Measurements from ENCODE around the gene ELF1. TPM values are rescaled to one million over a fixed set of nuclear protein-coding genes. Genes with fewer than 3 reads are reported as not detected.
"Not testable (repeated sequence)": the region's sequence is repeated elsewhere in the genome, so short reads cannot be mapped to it uniquely, and the experiment has no call there.

The ELF1 gene
- total and polyA plus RNA-seq, 2 of the 4 experiments (the other 2 are of a cell fraction) = 25.4 to 27.6 TPM

DNA sequence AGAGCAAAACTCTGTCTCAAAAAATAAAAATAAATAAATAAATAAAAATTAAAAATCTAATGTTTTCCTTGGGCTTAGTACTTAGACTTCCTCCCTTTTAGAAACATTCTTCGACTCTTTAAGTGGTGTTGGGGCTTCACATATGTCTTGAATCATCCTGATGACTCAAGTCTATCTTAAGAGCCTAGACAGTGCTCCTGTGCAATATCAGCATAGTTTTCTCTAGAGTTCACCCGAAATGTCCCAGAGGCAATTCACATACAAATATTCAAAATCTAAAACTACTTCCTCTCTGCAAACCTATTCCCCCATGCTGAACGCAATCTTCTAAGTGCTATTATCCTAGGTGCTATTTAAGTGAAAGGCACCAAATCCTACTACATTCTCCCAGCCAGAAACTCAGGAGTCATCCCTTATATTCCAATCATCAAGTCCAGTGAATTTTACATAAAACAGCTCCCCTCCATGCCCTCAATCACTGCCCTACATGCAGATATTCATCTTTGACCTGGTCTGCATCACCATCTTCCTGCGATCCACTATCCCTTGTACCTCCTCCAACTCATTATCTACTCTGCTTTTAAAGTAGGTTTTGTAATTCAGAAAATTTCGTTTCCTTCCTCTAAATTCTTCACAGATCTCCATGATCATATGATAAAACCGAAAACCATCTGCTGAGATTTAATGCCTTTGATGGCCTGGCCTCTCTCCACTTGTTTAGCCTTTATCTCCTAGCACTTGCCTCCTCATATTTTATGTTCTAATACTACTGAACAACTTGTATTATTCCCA, 102.7 kb downstream of the ELF1 start:
- no peaks in the 10 kb centered on the region for H3K9me3 ChIP-seq (ENCODE audit: control insufficient read depth, insufficient read depth, low read length)
- in situ Hi-C loops (cut with MboI; ENCODE audit: low sequenced_read_pairs) = no loop called here
- H2BK15ac ChIP-seq (ENCODE audit: low read depth, low read length) = no peak overlapping the region
- dilution Hi-C loops (cut with HindIII; ENCODE audit: low sequenced_read_pairs, unreplicated experiment) = no loop called here
- ChIA-PET POLR2A (ENCODE audit: unreplicated experiment) (no interaction called here), CTCF (no interaction called here)
- no peak overlapping the region for H4K8ac ChIP-seq (ENCODE audit: low read depth in 2 of 2, low read length in 2 of 2)
- H3K4me1 ChIP-seq (ENCODE audit: control insufficient read depth, insufficient read depth, low read length) = peaks cover 2% of the 10 kb centered on the region
- no peak overlapping the region for H2BK20ac ChIP-seq (ENCODE audit: low read depth, low read length)
- H4K20me1 ChIP-seq (ENCODE audit: insufficient read depth, low read length) = no peaks in the 10 kb centered on the region
- H2AFZ ChIP-seq (replicated peaks; ENCODE audit: low read length, poor library complexity) = no peak overlapping the region
- no peak overlapping the region for H3K4me2 ChIP-seq (ENCODE audit: low read depth, low read length)
- no peak overlapping the region for H3K27ac ChIP-seq (ENCODE audit: insufficient read depth, low read length)
- peak overlapping the region; percentile 52; the same call in 1 of the 2 replicates for H3K23ac ChIP-seq (ENCODE audit: low read depth, low read length)
- no peak overlapping the region for H2AK9ac ChIP-seq (replicated peaks; ENCODE audit: low read depth, low read length, poor library complexity)
- no peak overlapping the region for H3K56ac ChIP-seq (ENCODE audit: extremely low read depth, insufficient read depth, low read length)
- no peaks in the 10 kb centered on the region for H3K27me3 ChIP-seq (ENCODE audit: control insufficient read depth, insufficient read depth, low read length)
- no peak overlapping the region; the same call in 1 of the 2 replicates for H4K5ac ChIP-seq (ENCODE audit: low read depth, low read length)
- H3K9ac ChIP-seq (ENCODE audit: low read depth, low read length) = no peak overlapping the region
- H3K4me3 ChIP-seq (ENCODE audit: insufficient read depth, low read depth, low read length) = no peak overlapping the region
- 57% methylated on average over 2 of the region's 6 CpGs; no CpG with 5 or more reads in 1 of the 2 experiments for WGBS, 2 experiments (ENCODE audit: extremely low coverage in 2 of 2, insufficient read length in 1 of 2)
- H2AK5ac ChIP-seq (ENCODE audit: low read depth, low read length) = no peak overlapping the region
- intact Hi-C loops (cut with micrococcal nuclease) = no loop called here
- no peak overlapping the region; the same call in 1 of the 2 replicates for H3K14ac ChIP-seq (replicated peaks; ENCODE audit: low read depth, low read length)
- H3K36me3 ChIP-seq (ENCODE audit: control insufficient read depth, insufficient read depth, low read length) = no peaks in the 10 kb centered on the region
- H3K18ac ChIP-seq (ENCODE audit: low read depth, low read length) = no peak overlapping the region
- no peak for ATAC-seq (ENCODE audit: low read depth)
- no peak for TF ChIP-seq USF2 (IDR thresholded peaks at IDR 0.05; ENCODE audit: low read depth, low read length)
- TF ChIP-seq MAFK (IDR thresholded peaks at IDR 0.05; ENCODE audit: low read depth, low read length) = no peak
- no peak for TF ChIP-seq RCOR1 (IDR thresholded peaks at IDR 0.05; ENCODE audit: insufficient replicate concordance, low read length)
- TF ChIP-seq SMC3 (IDR thresholded peaks at IDR 0.05; ENCODE audit: low read depth, low read length) = no peak
- no peak for TF ChIP-seq RFX5 (IDR thresholded peaks at IDR 0.05; ENCODE audit: low read depth, low read length)
- peaks cover 7 to 27% of the 10 kb centered on the region in 2 experiments; a peak in 3 of 4 replicates for H3K79me1 ChIP-seq (ENCODE audit: low read depth in 1 of 2, low read length in 2 of 2)
- DNase-seq = peak; percentile 21
- H2BK5ac ChIP-seq (ENCODE audit: low read depth, low read length, poor library complexity, severe bottlenecking) = peak overlapping the region; percentile 44
- no peak overlapping the region for H4K91ac ChIP-seq (ENCODE audit: insufficient read depth, low read depth, low read length)
- H3K9me1 ChIP-seq (ENCODE audit: insufficient read depth, low read length) = 0 out of 2 replicates have a peak, but pooled peaks cover 4% of the 10 kb centered on the region
- H2BK120ac ChIP-seq (ENCODE audit: low read depth, low read length) = no peak overlapping the region
- H3K4ac ChIP-seq (ENCODE audit: low read depth, low read length) = no peak overlapping the region
- no TSS peak for BruUV-seq (replicated peaks)

- H2BK20ac ChIP-seq (ENCODE audit: low read depth, low read length); H3K9me1 ChIP-seq (ENCODE audit: insufficient read depth, low read length); POLR2A ChIA-PET (ENCODE audit: unreplicated experiment); H3K9ac ChIP-seq (ENCODE audit: low read depth, low read length); H4K5ac ChIP-seq (ENCODE audit: low read depth, low read length); H3K56ac ChIP-seq (ENCODE audit: extremely low read depth, insufficient read depth, low read length); H3K36me3 ChIP-seq (ENCODE audit: control insufficient read depth, insufficient read depth, low read length); H3K4ac ChIP-seq (ENCODE audit: low read depth, low read length); H4K91ac ChIP-seq (ENCODE audit: insufficient read depth, low read depth, low read length); H3K23ac ChIP-seq (ENCODE audit: low read depth, low read length); H3K27ac ChIP-seq (ENCODE audit: insufficient read depth, low read length); dilution Hi-C loops (cut with HindIII; ENCODE audit: low sequenced_read_pairs, unreplicated experiment); CTCF ChIA-PET; H3K4me3 ChIP-seq (ENCODE audit: insufficient read depth, low read depth, low read length); in situ Hi-C loops (cut with MboI; ENCODE audit: low sequenced_read_pairs); H3K4me2 ChIP-seq (ENCODE audit: low read depth, low read length); H2AK9ac ChIP-seq (replicated peaks; ENCODE audit: low read depth, low read length, poor library complexity); H3K14ac ChIP-seq (replicated peaks; ENCODE audit: low read depth, low read length); ATAC-seq (ENCODE audit: low read depth); H4K8ac ChIP-seq (ENCODE audit: low read depth in 2 of 2, low read length in 2 of 2); H2BK15ac ChIP-seq (ENCODE audit: low read depth, low read length); H3K9me3 ChIP-seq (ENCODE audit: control insufficient read depth, insufficient read depth, low read length); H2BK5ac ChIP-seq (ENCODE audit: low read depth, low read length, poor library complexity, severe bottlenecking); H3K27me3 ChIP-seq (ENCODE audit: control insufficient read depth, insufficient read depth, low read length); intact Hi-C loops (cut with micrococcal nuclease); H2AFZ ChIP-seq (replicated peaks; ENCODE audit: low read length, poor library complexity); H2BK120ac ChIP-seq (ENCODE audit: low read depth, low read length); BruUV-seq (replicated peaks); H4K20me1 ChIP-seq (ENCODE audit: insufficient read depth, low read length); H3K18ac ChIP-seq (ENCODE audit: low read depth, low read length); DNase-seq; H2AK5ac ChIP-seq (ENCODE audit: low read depth, low read length); H3K4me1 ChIP-seq (ENCODE audit: control insufficient read depth, insufficient read depth, low read length): not testable (repeated sequence)
- peaks cover 7 to 27% of the 10 kb centered on the region in 2 experiments; a peak in 3 of 4 replicates for H3K79me1 ChIP-seq (ENCODE audit: low read depth in 1 of 2, low read length in 2 of 2)
These were observed 104.3 kb downstream of the ELF1 start for GRCh38 chr13:40914863-40915262.
